K562 (cell line): ENCODE data around the gene PXK.
"Not testable (repeated sequence)": the region's sequence is repeated elsewhere in the genome, so short reads cannot be mapped to it uniquely, and the experiment has no call there.

Experiments
- EP300 ChIP-seq: IDR thresholded peaks from 2 replicates; pipeline ENCODE4 v1.6.1; 2012; ENCODE audit warnings: low read length, improper control_type of control experiment
- NRF1 ChIP-seq, 2 experiments: fragments of 450-650 bp; IDR thresholded peaks in 1 of 2; conservative IDR thresholded peaks in 1 of 2; 2 replicates each; pipeline ENCODE4 v1.6.1; 2014; ENCODE audit warnings: mild to moderate bottlenecking in 2 of 2
- POLR2A ChIP-seq: fragments of 450-650 bp; conservative IDR thresholded peaks from 2 replicates; pipeline ENCODE4 v1.6.1; 2016
- POLR3G ChIP-seq: IDR thresholded peaks from 2 replicates; pipeline ENCODE4 v1.6.1; 2011; ENCODE audit not compliant: insufficient read length, insufficient replicate concordance; ENCODE audit errors: extremely low read depth
- USF1 ChIP-seq: sonication (generic); formaldehyde crosslinking; IDR thresholded peaks from 2 replicates; pipeline ENCODE4 v1.9.0; 2022; ENCODE audit warnings: mild to moderate bottlenecking, missing genetic modification reagents
- ZBTB11 ChIP-seq, 3 experiments: fragments of 200-800 bp in 1 of 3; fragments of 250-450 bp in 1 of 3; fragments of 450-650 bp in 1 of 3; sonication (Bioruptor Pico) in 1 of 3; sonication (Bioruptor generic) in 1 of 3; formaldehyde crosslinking in 1 of 3; IDR thresholded peaks; 2 replicates each; pipeline versions ENCODE4 v1.6.1 to v1.8.0; 2016 to 2022; ENCODE audit warnings: mild to moderate bottlenecking in 2 of 3, missing genetic modification characterization in 2 of 3, missing compliant biosample characterization in 1 of 3, moderate library complexity in 1 of 3
- ZBTB26 ChIP-seq: fragments of 450-650 bp; formaldehyde crosslinking; IDR thresholded peaks from 2 replicates; pipeline ENCODE4 v1.4.0; 2022; ENCODE audit warnings: missing genetic modification characterization
- ZNF197 ChIP-seq: fragments of 200-800 bp; sonication (Bioruptor generic); IDR thresholded peaks from 2 replicates; pipeline ENCODE4 v1.6.1; 2016; ENCODE audit warnings: low read depth, missing genetic modification characterization, missing compliant biosample characterization
- ZSCAN29 ChIP-seq: fragments of 450-650 bp; IDR thresholded peaks from 2 replicates; pipeline ENCODE4 v1.6.1; 2017
- ZSCAN32 ChIP-seq: fragments of 450-650 bp; formaldehyde crosslinking; IDR thresholded peaks from 2 replicates; pipeline ENCODE4 v1.4.0; 2020; ENCODE audit warnings: mild to moderate bottlenecking, moderate library complexity

- TF ChIP-seq POLR2A; NRF1 (conservative IDR thresholded peaks at IDR 0.05 in 1 of 2, IDR thresholded peaks at IDR 0.05 in 1 of 2); ZBTB11 (CRISPR knock-in tag; IDR thresholded peaks at IDR 0.05); ZBTB26 (CRISPR knock-in tag); POLR3G; EP300; USF1 (CRISPR knock-in tag); ZSCAN29; ZSCAN32; ZNF197 (CRISPR knock-in tag): not testable (repeated sequence)
Measured at GRCh38 chr3:58440996-58441355, 108.3 kb downstream of the PXK start.
